CD1c-positive myeloid dendritic cell (primary cell): ENCODE results near the gene AQP12B.

Experiments used
- DNase-seq: peaks from one replicate; pipeline ENCODE4 v3.0.0-alpha.2; 2016; ENCODE audit errors: extremely low spot score

Gene AQP12B

DNA sequence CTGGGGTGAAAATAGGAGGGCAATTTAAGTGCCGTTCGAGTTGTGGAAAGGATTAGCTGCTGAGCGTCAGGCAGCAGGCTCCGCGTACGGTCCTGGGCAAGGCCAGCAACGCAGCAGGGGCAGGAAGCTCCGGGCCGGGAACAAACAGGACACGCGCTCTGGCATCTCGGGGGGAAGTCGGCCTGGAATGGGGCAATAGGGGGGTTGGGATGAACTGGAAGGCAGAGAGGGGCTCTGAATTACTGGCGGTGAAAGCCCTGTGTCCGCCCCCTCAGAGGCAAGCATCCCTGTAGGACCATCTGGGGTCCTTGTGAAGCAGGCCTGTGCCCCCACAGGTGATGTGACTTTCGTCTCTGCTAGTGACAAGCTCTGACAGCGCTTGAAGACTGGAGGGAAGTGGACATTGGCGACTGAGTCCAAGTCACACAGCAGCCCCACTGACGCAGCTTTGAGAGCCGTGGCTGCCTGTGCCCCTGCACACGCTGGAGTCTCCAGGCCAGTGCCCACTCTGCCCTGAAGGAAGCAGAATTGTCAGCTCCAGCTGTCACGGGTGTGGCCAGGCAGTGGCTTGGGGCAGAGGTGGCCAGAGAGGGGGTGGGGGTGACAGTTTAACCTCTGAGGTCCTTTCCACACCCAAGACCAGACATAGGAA is 35.1 kb downstream of the AQP12B start:
- DNase-seq, result no peak

DNA sequence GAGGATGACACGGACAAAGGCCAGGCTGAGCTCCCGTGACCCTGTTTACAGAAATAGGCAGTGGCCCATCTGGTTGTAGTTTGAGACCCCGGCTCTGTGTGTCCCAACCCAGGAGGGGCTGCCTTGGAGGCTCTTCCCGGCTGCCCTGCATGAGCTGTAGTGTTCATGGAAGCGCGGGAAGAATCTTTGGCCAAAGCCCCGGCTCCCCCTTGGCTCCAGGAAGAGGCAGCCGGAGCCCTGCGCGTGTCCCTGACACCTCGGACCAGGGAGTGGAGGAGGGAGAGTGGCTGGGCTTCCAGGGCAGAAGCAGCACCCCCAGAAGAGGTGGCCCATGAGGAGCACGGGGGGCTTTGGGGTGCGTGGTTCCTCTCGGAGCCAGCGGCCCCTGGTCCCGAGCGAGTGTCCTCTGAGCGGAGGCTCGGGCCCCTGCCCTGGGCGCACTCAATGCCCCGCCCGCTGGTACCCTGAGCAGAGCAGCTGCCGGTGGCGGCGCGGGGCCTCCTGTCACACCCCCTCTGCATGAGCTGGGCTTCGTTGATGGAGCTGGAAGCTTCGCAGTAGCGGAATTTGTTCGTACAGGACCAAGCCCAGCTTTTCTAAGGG is 35.7 kb downstream of the AQP12B start:
- DNase-seq, result no peak

DNA sequence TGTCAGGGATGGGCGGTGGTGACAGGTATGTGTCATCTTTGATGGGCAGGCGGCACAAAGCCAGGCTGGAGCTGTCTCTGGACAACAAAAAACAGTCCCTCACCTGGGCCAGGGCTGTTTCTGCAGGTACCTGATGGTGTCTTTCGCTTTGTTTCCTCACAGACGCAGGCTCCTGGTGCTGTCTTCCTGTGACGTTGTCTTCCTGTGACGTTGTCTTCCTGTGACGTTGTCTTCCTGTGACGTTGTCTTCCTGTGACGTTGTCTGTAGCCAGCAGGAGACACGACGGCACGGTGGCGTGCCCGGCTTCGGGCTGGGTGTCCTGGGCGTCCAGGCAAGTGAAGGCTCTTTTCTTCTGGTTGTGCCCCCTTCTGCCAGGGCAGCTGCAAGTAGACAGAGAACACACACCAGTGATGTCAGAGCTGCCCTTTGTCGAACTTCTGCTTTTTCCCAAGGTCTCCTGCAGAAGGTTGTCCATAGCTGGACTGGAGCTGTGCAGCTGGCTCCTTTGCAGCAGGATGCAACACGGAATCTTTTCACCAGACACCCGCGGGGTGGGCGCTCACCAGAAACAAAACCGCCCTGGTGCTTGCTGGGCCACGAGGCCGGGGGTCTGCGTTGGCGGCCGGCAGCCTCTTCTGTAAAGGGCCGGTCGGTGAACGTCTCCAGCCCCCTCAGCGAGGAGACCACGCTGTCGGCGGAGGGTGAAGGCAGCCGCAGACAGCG is 36.3 kb downstream of the AQP12B start:
- DNase-seq, result peak; percentile 51

DNA sequence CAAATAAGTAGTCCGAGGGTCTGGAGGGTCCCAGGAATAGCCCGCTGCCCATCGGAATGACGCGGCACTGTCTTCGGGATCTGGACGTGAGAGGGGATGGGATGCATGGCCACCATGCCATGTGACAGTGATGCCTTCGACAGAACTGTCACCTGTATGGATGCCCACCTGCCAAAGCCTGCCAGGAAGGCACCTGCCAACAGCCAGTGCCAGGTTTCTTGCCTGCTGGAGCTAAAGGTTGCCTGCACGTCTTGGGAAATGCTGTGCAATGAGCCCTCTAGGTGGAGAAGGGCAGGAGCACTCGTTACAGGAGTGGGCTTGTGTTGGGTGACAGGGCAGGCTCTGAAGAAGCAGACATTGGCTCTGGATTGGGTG is 36.9 kb downstream of the AQP12B start:
- no peak for DNase-seq

DNA sequence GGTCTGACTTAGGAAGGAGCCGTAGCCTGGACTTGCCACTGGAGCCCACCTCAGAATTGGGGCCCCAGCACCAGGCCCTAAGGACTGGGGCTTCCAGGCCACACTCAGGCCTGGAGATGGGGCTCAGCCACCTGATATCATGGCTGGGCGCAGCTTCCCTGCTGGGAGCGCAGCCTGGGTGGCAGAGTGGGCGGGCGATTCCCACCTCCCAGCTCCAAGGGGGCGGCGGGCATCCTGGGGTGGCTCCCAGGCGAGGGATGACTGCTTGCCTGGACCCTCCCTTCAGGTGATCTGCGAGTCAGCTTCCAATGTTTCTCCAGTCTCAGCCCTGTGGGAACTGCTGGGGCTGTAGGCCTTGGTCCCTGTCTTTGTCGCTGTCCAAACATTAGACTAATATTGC is 37.3 kb downstream of the AQP12B start:
- DNase-seq, result no peak

DNA sequence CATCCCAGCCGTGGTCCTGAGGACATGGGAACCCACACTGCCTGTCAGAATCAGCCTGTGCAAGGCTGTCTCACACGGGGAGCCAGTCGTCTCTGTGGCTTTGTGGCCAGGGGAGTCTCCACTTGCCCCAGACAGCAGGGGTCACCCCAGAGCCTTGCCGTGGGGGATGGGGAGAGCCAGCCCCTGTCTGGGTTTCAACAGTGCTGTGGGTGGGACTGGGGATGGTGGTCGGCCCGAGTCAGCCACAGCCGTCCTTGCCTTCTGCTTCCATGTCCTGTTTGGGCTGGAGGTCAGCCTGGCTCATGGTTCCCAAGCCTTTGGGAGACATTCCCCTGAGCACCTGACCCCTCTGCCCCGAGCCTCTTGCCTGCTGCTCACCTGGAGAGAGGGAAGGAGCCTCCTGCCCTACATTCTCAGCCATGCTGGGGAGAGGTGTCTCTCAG is 37.8 kb downstream of the AQP12B start:
- DNase-seq, result no peak

DNA sequence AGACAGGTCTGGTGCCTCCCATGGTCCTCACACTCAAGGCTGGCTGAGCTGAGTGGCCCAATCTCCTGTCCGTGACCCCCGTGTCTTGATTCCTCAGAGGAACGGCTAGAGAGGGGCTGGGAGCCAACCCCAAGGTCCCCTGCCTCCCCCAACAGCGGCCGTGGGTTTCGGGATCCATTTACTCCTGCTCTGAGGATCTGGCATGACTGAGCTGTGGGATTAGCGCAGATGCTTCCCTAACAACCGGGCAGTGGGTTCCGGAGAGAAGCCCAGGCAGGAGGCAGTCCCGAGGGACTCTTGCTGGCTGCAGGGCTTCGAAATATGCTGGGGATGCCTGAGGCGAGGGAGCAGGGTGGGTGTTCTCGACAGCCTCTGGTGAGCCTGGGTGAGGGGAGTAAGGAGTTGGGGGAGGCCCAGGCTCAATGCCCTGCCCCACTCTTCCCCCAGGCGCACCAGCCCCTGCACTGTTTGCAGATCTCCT is 38.5 kb downstream of the AQP12B start:
- no peak for DNase-seq

DNA sequence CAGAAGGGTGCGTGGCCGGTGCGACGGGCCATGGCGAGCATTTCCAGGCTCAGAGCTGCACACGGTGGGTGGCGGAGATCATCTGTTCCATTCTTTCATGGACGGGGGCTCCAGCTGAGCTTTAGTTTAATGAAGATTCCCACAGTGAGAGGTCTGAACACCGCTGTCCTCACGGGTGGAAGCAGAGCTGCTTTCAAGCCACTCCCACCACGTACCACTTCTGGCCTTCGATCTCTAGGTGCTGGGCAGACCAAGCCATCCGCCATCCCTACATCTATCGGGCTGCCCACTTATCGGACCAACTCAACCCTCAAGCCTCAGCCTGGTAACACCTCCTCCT is 38.9 kb downstream of the AQP12B start:
- DNase-seq, result no peak

DNA sequence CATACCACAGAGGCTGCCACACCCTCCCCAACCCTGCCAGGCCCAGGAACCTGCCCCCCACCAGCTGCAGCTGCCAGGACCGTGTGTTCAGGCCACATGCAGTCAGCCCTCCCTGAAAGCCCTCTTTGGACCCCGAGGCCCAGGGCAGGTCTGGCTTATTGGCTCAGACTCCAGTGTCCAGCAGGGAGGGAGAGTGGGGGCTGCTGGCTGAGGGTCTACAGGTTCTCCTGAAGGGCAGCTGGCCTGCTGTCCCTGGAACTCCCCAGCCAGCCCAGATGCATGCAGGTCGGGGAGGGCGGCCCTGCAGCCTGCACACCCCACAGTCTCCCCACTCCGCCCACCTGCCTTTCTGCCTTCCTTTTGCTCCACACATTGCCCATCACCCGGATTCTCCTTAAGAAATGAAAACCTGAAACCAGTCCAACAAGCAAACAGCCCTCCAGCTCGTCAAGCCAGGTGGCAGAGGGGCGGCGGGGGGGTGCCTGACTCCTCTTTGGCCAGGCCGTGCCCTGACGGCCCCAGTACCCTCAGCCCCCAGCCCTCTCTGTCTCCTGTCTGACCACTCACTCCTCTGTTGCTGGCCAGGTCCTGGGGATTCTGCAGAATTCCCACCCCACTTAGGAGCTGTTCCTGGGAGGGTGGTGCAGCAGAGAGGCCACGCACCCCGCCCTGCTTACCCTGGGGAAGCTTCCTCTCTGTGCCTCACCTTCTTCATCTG is 39.4 kb downstream of the AQP12B start:
- DNase-seq, result no peak

DNA sequence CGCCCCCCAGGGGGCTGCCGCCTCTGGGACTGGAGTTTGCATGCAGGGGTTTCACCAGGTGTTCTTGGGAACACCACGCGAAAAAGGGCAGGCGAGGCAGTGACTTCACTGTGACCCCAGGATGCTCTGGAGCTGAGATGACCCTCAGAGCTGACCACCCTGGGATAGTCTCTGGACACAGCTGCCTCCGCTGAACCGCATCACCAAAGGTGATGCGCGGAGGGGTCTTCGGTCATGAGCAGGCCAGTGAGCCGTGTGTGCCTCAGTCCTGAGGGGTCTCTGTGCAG is 39.9 kb downstream of the AQP12B start:
- no peak for DNase-seq

DNA sequence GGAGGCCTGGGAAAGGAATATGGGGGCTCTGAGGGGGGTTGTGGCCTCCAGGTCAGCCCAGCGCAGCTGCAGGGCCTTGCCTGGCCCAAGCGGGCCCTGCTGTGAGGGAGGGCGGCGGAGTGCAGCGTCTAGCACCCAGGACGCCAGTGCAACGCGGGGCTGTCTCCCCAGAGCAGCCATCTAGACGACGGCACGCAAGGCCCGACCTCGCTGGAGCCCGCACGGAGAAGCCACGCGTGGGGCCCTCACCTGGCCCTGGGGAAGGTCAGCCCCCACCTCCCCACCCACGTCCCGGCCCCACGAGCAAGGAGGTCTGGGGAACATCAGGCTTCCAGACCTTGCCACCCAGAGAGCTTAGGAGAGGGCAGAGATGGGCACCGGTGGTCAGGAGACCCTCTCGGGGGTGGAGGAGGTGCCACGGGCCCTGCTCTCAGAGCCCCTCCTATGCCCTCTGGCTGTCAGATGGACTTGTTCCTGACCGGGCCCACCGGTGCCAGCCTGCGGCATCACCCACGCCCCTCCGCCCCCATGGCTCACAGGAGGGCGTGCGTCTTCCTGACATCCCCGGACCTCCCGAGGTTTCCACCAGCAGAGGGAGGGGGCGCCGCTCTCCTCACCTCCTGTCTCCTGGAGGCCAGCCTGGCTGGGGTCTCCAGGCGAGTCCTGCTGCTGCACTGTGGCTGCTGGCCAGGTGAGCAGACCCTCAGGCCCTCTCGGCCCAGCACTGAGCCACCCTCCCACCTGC is 40.5 kb downstream of the AQP12B start:
- no peak for DNase-seq

DNA sequence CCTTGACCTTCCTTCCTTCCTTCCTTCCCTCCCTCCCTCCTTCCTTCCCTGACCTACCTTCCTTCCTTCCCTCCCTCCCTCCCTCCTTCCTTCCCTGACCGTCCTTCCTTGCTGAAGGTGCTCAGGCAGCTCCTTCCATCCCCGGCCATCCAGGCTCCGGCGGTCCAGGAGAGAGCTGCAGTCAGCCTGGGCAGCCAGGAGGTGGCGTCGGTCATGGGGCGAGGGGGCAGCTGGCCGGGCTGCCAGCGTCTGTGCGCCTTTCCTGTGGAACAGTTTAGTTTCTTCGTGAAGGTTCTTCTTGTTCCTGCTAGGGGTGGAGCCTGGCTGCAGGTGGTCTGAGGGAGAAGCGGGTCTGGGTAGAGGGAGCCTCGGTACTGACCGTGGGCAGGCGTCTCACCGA is 41.7 kb downstream of the AQP12B start:
- DNase-seq, result peak; percentile 30

DNA sequence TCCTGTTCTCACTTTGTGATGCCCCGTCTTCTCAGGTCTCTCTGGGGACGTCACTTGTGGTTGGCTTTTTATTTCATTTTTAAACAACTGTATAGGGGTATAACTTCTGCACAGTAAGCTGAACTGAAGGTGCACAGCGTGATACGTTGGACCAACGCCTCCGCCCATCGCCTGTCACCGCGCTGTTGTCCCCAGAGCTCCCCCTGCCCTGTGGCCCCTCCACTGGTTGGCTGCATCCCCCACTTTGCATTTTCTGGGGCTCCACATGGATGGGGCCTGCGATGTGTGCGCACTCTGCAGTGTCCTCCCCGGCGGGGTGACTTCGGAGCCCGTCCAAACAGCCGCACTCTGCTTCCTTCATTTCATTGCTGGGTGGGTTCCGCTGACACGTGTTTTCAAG is 43.1 kb downstream of the AQP12B start:
- no peak for DNase-seq

DNA sequence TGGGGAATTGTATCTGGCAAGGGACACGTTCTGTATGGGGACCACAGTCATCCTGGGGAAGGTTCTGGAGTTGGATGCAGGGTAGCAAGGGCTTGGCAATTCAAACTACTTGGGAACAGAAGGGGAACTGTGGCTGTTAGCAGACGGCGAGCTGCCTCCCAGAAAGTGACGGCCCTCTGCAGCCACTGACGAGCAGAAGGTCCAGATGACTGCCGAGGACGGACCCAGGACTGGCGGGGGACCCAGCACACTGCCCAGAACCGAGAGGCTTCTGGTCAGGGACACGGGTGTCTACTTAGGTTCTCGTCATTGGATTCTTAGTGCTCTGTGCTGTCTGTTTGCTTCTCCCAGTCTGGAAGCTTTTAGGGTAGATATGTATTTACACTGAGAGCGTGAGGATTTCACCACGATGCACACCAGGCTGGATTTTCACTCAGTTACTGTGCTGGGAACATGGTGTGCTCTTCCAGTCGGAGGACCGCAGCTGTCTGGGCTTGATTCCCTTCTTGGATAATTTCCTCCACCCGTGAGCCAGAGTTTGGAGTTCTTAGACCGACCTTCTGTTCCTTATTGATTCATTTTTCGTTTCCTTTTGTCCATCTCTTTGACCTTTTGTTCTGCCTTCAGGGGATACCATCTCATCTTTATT is 44.0 kb downstream of the AQP12B start:
- no peak for DNase-seq

DNA sequence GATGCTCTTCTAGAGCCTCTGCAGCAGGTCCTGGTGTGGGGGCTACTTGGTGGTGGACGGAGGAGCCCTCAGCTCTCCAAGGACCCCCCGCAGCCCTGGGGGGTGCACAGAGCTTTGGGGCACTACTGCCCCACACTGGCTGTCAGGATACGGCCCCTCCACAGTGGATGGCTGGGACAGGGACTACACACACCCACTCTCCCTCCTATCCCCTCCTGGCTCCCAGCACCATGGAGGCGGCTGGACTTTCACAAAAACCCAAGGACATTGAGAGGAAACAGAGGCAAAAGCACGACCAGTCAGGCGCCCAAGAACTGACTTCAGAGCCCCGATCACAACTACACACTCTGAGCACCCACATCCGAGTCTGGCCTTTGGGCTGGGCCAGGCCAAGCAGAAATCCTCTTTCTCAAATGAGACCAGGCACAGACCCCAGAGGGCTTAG is 44.8 kb downstream of the AQP12B start:
- DNase-seq, result no peak

DNA sequence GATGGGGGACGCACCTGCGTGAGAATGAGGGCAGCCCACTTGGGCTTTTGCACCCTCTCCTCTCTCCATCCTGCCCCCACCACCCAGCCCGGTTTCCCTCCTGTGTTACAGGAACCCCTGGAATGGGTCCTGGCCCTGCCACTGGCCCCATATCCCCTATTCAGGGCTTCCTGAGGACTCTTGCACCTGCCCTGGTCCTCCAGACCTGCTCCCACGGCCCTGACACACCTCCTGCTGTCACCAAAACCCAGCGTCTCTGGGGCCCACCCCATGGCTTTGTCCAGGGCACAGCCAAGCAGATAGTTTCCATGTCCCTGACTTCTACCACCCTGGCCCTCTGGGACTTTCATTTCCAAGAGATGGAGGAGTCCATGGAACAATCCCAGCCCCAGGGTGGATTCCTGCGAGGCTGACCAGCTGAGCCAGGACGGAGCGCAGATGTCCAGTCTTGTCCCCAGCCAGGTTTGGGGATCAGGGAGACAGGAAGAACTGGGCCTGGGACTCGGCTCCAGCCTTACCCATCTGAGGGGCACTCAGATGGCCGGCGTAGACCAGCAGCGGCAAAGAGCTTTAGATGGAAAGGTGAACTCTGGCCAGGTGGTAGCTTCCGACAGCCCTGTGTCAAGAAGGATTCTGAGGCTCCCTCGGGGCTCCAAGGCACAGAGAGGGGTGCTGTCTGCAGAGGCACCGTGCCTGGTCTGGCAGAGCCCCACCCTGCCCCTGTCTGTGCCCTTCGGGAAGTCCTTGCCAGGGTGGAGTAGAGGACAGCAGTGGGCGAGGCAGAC is 45.4 kb downstream of the AQP12B start:
- DNase-seq, result no peak

DNA sequence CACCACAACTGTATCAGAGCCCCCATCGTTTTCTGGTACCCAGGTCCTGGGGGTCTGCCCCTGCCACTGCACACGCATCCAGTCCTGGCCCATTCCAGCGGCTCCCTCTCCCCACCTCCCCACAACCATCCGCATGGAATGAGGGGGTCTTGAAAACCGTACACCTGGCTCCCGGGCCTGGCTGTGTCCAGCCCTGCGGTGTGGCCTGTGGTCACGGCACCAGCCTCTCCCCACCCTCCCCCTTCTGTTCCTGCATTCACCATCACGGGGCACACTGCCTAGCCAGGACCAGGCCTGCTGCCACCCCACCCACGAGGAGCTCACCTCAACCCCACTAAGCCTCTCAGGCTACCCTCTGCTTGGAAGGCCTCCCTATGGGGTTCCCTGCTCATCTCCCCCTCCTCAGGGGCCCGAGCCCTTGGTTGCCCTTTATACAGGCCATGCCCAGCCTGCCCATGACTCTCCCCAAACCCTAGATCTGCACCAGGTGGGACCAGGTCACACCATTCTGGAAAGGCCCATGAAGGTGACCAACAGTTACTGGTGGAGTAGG is 46.0 kb downstream of the AQP12B start:
- no peak for DNase-seq

DNA sequence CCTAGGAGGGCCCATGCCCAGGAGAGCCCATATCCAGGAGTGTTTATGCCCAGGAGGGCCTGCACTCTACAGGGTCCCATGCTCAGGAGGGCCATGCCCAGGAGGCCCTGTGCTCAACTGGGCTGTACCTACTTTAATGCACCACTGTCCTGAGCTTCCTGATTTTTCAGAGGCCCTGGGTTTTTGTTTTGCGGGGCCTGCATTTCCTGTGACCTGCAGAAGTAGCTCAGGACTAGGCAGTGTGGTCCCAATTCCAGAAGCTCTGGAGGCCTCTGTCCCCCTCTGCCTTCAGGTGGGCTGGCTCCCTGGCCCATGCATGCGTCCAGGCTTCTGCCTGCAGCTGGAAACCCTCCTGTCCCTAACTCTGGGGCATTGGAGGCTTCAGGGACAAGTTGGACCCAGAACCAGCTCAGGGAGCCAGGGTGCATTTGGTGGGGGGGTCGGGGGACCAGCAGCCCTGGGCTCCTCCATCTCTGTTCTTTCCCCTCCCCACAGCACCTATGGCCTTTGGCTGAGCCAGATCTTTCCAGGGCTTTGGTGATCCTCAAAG is 46.6 kb downstream of the AQP12B start:
- no peak for DNase-seq

DNA sequence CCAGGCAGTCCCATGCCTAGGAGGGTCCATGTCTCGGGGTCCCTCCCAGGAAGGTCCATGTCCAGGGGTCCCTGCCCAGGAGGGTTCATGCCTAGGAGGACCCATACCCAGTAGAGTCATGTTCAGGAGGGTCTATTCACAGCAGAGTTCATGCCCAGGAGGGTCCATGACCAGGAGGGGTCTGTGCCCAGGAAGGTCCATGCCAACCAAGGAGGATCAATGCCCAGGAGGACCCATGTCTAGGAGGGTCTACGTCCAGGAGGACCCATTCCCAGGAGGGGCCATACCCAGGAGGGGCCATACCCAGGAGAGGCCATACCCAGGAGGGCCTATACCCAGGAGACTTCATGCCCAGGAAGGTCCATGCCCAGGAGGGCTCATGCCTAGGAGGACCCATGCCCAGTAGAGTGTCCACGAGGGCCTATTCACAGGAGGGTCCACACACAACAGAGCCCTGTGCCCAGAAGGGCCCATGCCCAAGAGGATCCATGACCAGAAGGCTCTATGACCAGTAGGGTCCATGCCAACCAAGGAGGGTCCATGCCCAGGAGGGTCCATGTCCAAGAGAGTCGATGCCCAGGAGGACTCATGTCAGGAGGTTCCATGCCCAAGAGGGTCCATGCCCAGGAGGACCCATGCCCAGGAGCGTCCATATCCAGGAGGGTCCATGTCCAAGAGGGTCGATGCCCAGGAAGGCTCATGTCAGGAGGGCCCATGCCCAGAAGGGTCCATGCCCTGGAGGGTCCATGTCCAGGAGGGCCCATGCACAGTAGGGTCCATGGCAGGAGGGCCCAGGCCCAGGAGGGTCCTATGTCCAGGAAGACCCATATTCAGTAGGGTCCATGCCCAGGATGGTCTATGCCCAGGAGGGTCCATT is 47.3 kb downstream of the AQP12B start:
- DNase-seq, result no peak
